HepG2 (cell line): ENCODE data around the gene TAOK3. TPM values are rescaled to one million over a fixed set of nuclear protein-coding genes. Genes with fewer than 3 reads are reported as not detected.

ENCODE experiments used
- ARID3A ChIP-seq: IDR thresholded peaks from 2 replicates; pipeline ENCODE4 v1.6.1; 2012; ENCODE audit warnings: low read depth, low read length, improper control_type of control experiment
- ARNT ChIP-seq: fragments of 450-650 bp; IDR thresholded peaks from 2 replicates; pipeline ENCODE4 v1.6.1; 2017
- ASH2L ChIP-seq: fragments of 300-600, 200-600 bp; sonication (generic); IDR thresholded peaks from 2 replicates; pipeline ENCODE4 v1.7.0; 2017; ENCODE audit warnings: low read depth, mild to moderate bottlenecking, moderate library complexity, mixed read lengths, low read length; ENCODE audit not compliant: insufficient read length
- HIVEP1 ChIP-seq: sonication (generic); formaldehyde crosslinking; IDR thresholded peaks from 2 replicates; pipeline ENCODE4 v1.4.0; 2020; ENCODE audit warnings: mild to moderate bottlenecking, missing genetic modification reagents
- MED1 ChIP-seq: sonication (generic); formaldehyde crosslinking; IDR thresholded peaks from 2 replicates; pipeline ENCODE4 v1.4.0; 2020; ENCODE audit warnings: missing genetic modification reagents
- MTF2 ChIP-seq: sonication (generic); formaldehyde crosslinking; IDR thresholded peaks from 2 replicates; pipeline ENCODE4 v1.5.0; 2020; ENCODE audit warnings: missing genetic modification reagents, borderline replicate concordance
- MZF1 ChIP-seq: sonication (generic); formaldehyde crosslinking; IDR thresholded peaks from 2 replicates; pipeline ENCODE4 v1.8.1; 2023; ENCODE audit warnings: mild to moderate bottlenecking, missing genetic modification reagents, borderline replicate concordance
- NCOR1 ChIP-seq: fragments of 200-600 bp; sonication (generic); IDR thresholded peaks from 2 replicates; pipeline ENCODE4 v1.7.0; 2017; ENCODE audit warnings: antibody characterized with exemption, low read length, borderline replicate concordance
- PHF20 ChIP-seq: sonication (generic); formaldehyde crosslinking; IDR thresholded peaks from 2 replicates; pipeline ENCODE4 v1.5.0; 2020; ENCODE audit warnings: mild to moderate bottlenecking, missing genetic modification reagents
- RAD21 ChIP-seq: fragments of 450-650 bp; formaldehyde crosslinking; IDR thresholded peaks from 2 replicates; pipeline ENCODE4 v1.5.0; 2020; ENCODE audit warnings: mild to moderate bottlenecking
- RXRA ChIP-seq: sonication (generic); formaldehyde crosslinking; IDR thresholded peaks from 2 replicates; pipeline ENCODE4 v1.5.1; 2020; ENCODE audit warnings: missing genetic modification reagents
- SMC3 ChIP-seq: IDR thresholded peaks from 2 replicates; pipeline ENCODE4 v1.6.1; 2011; ENCODE audit warnings: low read length, improper control_type of control experiment
- STAG1 ChIP-seq: sonication (generic); formaldehyde crosslinking; IDR thresholded peaks from 2 replicates; pipeline ENCODE4 v1.4.0; 2020; ENCODE audit warnings: missing genetic modification reagents
- U2AF1 ChIP-seq: fragments of 200-400 bp; formaldehyde crosslinking; optimal IDR thresholded peaks from 2 replicates; pipeline ENCODE3; 2017; ENCODE audit warnings: mild to moderate bottlenecking, low read depth, low read length
- ZMYM3 ChIP-seq: sonication (generic); formaldehyde crosslinking; IDR thresholded peaks from 2 replicates; pipeline ENCODE4 v1.5.1; 2020; ENCODE audit warnings: mild to moderate bottlenecking, missing genetic modification reagents
- ZNF18 ChIP-seq: sonication (generic); formaldehyde crosslinking; IDR thresholded peaks from 2 replicates; pipeline ENCODE4 v1.8.0; 2022; ENCODE audit warnings: mild to moderate bottlenecking, missing genetic modification reagents; ENCODE audit not compliant: insufficient replicate concordance
- ZNF207 ChIP-seq: fragments of 450-650 bp; IDR thresholded peaks from 2 replicates; pipeline ENCODE4 v1.6.1; 2016; ENCODE audit warnings: antibody characterized with exemption, borderline replicate concordance
- ZNF335 ChIP-seq: sonication (generic); formaldehyde crosslinking; IDR thresholded peaks from 2 replicates; pipeline ENCODE4 v1.4.0; 2020; ENCODE audit warnings: missing genetic modification reagents
- ZNF646 ChIP-seq: sonication (generic); formaldehyde crosslinking; IDR thresholded peaks from 2 replicates; pipeline ENCODE4 v1.9.0; 2021; ENCODE audit warnings: mild to moderate bottlenecking, missing genetic modification reagents
- ZNF672 ChIP-seq: sonication (generic); formaldehyde crosslinking; IDR thresholded peaks from 2 replicates; pipeline ENCODE4 v1.8.1; 2022; ENCODE audit warnings: missing genetic modification reagents
- polyA plus RNA-seq, 8 experiments: library from polyadenylated mRNA; depleted of rRNA in 3 of 8; stranded (reverse) in 7 of 8; unstranded in 1 of 8; fragments of >200 nt; fragmentation: Illumina TruSeq in 4 of 8; extraction: Trizol in 4 of 8; gene quantifications; 2 replicates each; pipeline versions ENCODE4 v1.2.1 to v1.2.3, GENCODE V29; 2011 to 2016; ENCODE audit warnings: low read depth in 4 of 8, missing spikeins in 1 of 8, mixed read lengths in 1 of 8; ENCODE audit not compliant: insufficient read depth in 1 of 8
- total RNA-seq, 5 experiments: library from RNA; depleted of rRNA; stranded (reverse); fragments of >200 nt; fragmentation: Illumina TruSeq; extraction: Trizol; gene quantifications; 2 replicates each; pipeline ENCODE4 v1.2.3, GENCODE V29; 2016; ENCODE audit warnings: low read depth in 1 of 5

TAOK3 gene
- total and polyA plus RNA-seq, 2 of the 13 experiments (the other 11 are each of a cell fraction or from before 2014, with no cell fraction given), result 10.4 to 12.3 TPM

- TF ChIP-seq MZF1 (no peak), ASH2L (peak; percentile 17), RXRA (CRISPR knock-in tag) (no peak), ZNF335 (CRISPR knock-in tag) (peak; percentile 54; the same call in 1 of the 2 replicates), STAG1 (CRISPR knock-in tag) (peak; percentile 38), ZNF646 (no peak), ZNF207 (no peak), ZMYM3 (CRISPR knock-in tag) (no peak), SMC3 (peak; percentile 50; the same call in 1 of the 2 replicates), ARID3A (0 out of 2 replicates have a peak, but pooled peaks have one; percentile 33), NCOR1 (no peak), U2AF1 (no peak), RAD21 (CRISPR knock-in tag) (0 out of 2 replicates have a peak, but pooled peaks have one; percentile 7), HIVEP1 (CRISPR knock-in tag) (no peak), MTF2 (CRISPR knock-in tag) (no peak), PHF20 (CRISPR knock-in tag) (no peak), ZNF18 (CRISPR knock-in tag) (no peak), ZNF672 (no peak), MED1 (CRISPR knock-in tag) (no peak), ARNT (no peak)
Measured at GRCh38 chr12:118377884-118378470, 5.3 kb upstream of the TAOK3 start (continued).
